Astrocyte (in vitro differentiated cells and primary cell): ENCODE data around the gene EIF1AD. TPM values are rescaled to one million over a fixed set of nuclear protein-coding genes. Genes with fewer than 3 reads are reported as not detected.

Experiments used
- DNase-seq: peaks from one replicate; pipeline ENCODE4 v3.0.0-alpha.2; 2010; ENCODE audit warnings: low read depth
- FAIRE-seq: peaks from 2 replicates; lab custom pipeline; 2011; peaks lifted over from hg19 to GRCh38; lab: Jason Lieb, UNC
- H2AFZ ChIP-seq: 2 replicates; pipeline ENCODE4 v1.6.0; 2012; ENCODE audit warnings: low read depth, low read length, inconsistent platforms
- H3K27ac ChIP-seq: 2 replicates; pipeline ENCODE4 v1.5.1; 2011; ENCODE audit warnings: low read depth, low read length, inconsistent platforms
- H3K27me3 ChIP-seq: 2 replicates; pipeline ENCODE4 v1.6.0; 2011; ENCODE audit warnings: low read length, inconsistent platforms; ENCODE audit not compliant: insufficient read depth
- H3K36me3 ChIP-seq: 2 replicates; pipeline ENCODE4 v1.5.1; 2011; ENCODE audit warnings: low read length, inconsistent platforms; ENCODE audit not compliant: insufficient read depth
- H3K4me1 ChIP-seq: 2 replicates; pipeline ENCODE4 v1.5.1; 2011; ENCODE audit warnings: low read length, inconsistent platforms; ENCODE audit not compliant: insufficient read depth
- H3K4me2 ChIP-seq: 2 replicates; pipeline ENCODE4 v1.6.0; 2012; ENCODE audit warnings: low read length, inconsistent platforms
- H3K4me3 ChIP-seq: 2 replicates; pipeline ENCODE4 v1.5.1; 2011; ENCODE audit warnings: low read depth, mild to moderate bottlenecking, low read length, inconsistent platforms; ENCODE audit not compliant: insufficient read depth
- H3K79me2 ChIP-seq: 2 replicates; pipeline ENCODE4 v1.6.0; 2012; ENCODE audit warnings: mild to moderate bottlenecking, low read length, inconsistent platforms; ENCODE audit not compliant: insufficient read depth
- H3K9ac ChIP-seq: 2 replicates; pipeline ENCODE4 v1.6.0; 2012; ENCODE audit warnings: mild to moderate bottlenecking, low read length, inconsistent platforms
- H3K9me3 ChIP-seq: 2 replicates; pipeline ENCODE4 v1.5.1; 2012; ENCODE audit warnings: low read depth, mild to moderate bottlenecking, low read length, inconsistent platforms; ENCODE audit not compliant: insufficient read depth
- H4K20me1 ChIP-seq: 2 replicates; pipeline ENCODE4 v1.6.0; 2012; ENCODE audit warnings: low read length, inconsistent platforms; ENCODE audit not compliant: insufficient read depth
- H3K27ac Mint-ChIP-seq: one replicate; pipeline ENCODE4 v1.8.0; 2021; ENCODE audit warnings: mild to moderate bottlenecking, mixed read lengths; ENCODE audit not compliant: unreplicated experiment
- H3K27me3 Mint-ChIP-seq: one replicate; pipeline ENCODE4 v1.8.0; 2021; ENCODE audit warnings: low read depth, mixed read lengths; ENCODE audit not compliant: unreplicated experiment
- H3K36me3 Mint-ChIP-seq: one replicate; pipeline ENCODE4 v1.8.0; 2021; ENCODE audit warnings: low read depth, mixed read lengths; ENCODE audit not compliant: unreplicated experiment
- H3K4me1 Mint-ChIP-seq: one replicate; pipeline ENCODE4 v1.8.0; 2021; ENCODE audit warnings: low read depth, mixed read lengths; ENCODE audit not compliant: unreplicated experiment
- H3K4me3 Mint-ChIP-seq: one replicate; pipeline ENCODE4 v1.8.0; 2021; ENCODE audit warnings: mild to moderate bottlenecking, moderate library complexity, mixed read lengths; ENCODE audit not compliant: unreplicated experiment
- H3K9me3 Mint-ChIP-seq: one replicate; pipeline ENCODE4 v1.8.0; 2021; ENCODE audit warnings: mild to moderate bottlenecking, mixed read lengths; ENCODE audit not compliant: unreplicated experiment
- CTCF ChIP-seq: IDR thresholded peaks from 2 replicates; pipeline ENCODE4 v1.5.1; 2011; ENCODE audit warnings: low read depth, mild to moderate bottlenecking, inconsistent platforms, low read length, moderate library complexity; ENCODE audit not compliant: insufficient read depth
- EZH2 ChIP-seq: IDR thresholded peaks from 2 replicates; pipeline ENCODE4 v1.6.1; 2012; ENCODE audit warnings: mild to moderate bottlenecking, low read length, inconsistent platforms; ENCODE audit not compliant: insufficient read depth
- total RNA-seq: library from RNA; stranded (reverse); gene quantifications from 2 replicates; pipeline ENCODE4 v1.2.1, GENCODE V29; 2021

EIF1AD gene
- total RNA-seq, 1 donor from 2014 or later: 42.7 TPM

GRCh38 chr11:66012946-66013761 lies 11.2 kb upstream of the EIF1AD start:
- peaks cover 8% of the 10 kb centered on the region for H3K4me1 Mint-ChIP-seq
- no peaks in the 10 kb centered on the region for H4K20me1 ChIP-seq
- H3K36me3 ChIP-seq: no peaks in the 10 kb centered on the region
- no peaks in the 10 kb centered on the region for H3K9me3 ChIP-seq
- H3K9ac ChIP-seq: no peak overlapping the region
- no peaks in the 10 kb centered on the region for H3K36me3 Mint-ChIP-seq
- H2AFZ ChIP-seq: no peak overlapping the region
- no peak overlapping the region for H3K27ac Mint-ChIP-seq
- no peak overlapping the region for H3K4me3 Mint-ChIP-seq
- H3K79me2 ChIP-seq: no peaks in the 10 kb centered on the region
- peaks cover 21% of the 10 kb centered on the region for H3K4me1 ChIP-seq
- DNase-seq (no peak), FAIRE-seq (no peak)
- TF ChIP-seq CTCF (no peak), EZH2 (no peak)
- peaks cover 2% of the 10 kb centered on the region for H3K9me3 Mint-ChIP-seq
- no peak overlapping the region for H3K27ac ChIP-seq
- H3K27me3 ChIP-seq: peaks cover 3% of the 10 kb centered on the region
- peaks cover 3% of the 10 kb centered on the region for H3K27me3 Mint-ChIP-seq
- no peak overlapping the region for H3K4me2 ChIP-seq
- H3K4me3 ChIP-seq: no peak overlapping the region

GRCh38 chr11:66012371-66012945 lies 10.5 kb upstream of the EIF1AD start:
- H3K36me3 Mint-ChIP-seq: no peaks in the 10 kb centered on the region
- no peak for TF ChIP-seq CTCF
- TF ChIP-seq EZH2: no peak
- H3K4me1 ChIP-seq: peaks cover 21% of the 10 kb centered on the region
- H3K27me3 ChIP-seq: peaks cover 3% of the 10 kb centered on the region
- no peak overlapping the region for H3K4me2 ChIP-seq
- no peak overlapping the region for H3K27ac ChIP-seq
- H3K4me1 Mint-ChIP-seq: peaks cover 8% of the 10 kb centered on the region
- no peak overlapping the region for H2AFZ ChIP-seq
- no peak overlapping the region for H3K4me3 Mint-ChIP-seq
- H3K9me3 Mint-ChIP-seq: peaks cover 2% of the 10 kb centered on the region
- H3K9me3 ChIP-seq: no peaks in the 10 kb centered on the region
- FAIRE-seq (no peak), DNase-seq (no peak)
- H4K20me1 ChIP-seq: no peaks in the 10 kb centered on the region
- H3K4me3 ChIP-seq: no peak overlapping the region
- peaks cover 3% of the 10 kb centered on the region for H3K27me3 Mint-ChIP-seq
- no peaks in the 10 kb centered on the region for H3K36me3 ChIP-seq
- H3K9ac ChIP-seq: no peak overlapping the region
- H3K79me2 ChIP-seq: no peaks in the 10 kb centered on the region
- no peak overlapping the region for H3K27ac Mint-ChIP-seq
